GM12891 (cell line): ENCODE results near the gene SLC16A8.
"Not testable (repeated sequence)": the region's sequence is repeated elsewhere in the genome, so short reads cannot be mapped to it uniquely, and the experiment has no call there.

Source experiments
- DNase-seq: peaks from one replicate; pipeline ENCODE4 v3.0.0; 2011; ENCODE audit warnings: low spot score; ENCODE audit not compliant: insufficient read length
- FAIRE-seq: peaks from 2 replicates; lab custom pipeline; 2011; peaks lifted over from hg19 to GRCh38; lab: Jason Lieb, UNC
- PAX5 ChIP-seq: IDR thresholded peaks from 2 replicates; pipeline ENCODE4 v1.6.1; 2011; ENCODE audit warnings: low read length, moderate library complexity, mild to moderate bottlenecking; ENCODE audit not compliant: insufficient read depth, severe bottlenecking
- POLR2A ChIP-seq: IDR thresholded peaks from 2 replicates; pipeline ENCODE4 v1.6.1; 2011; ENCODE audit warnings: low read depth, low read length, control low read depth
- POLR2AphosphoS5 ChIP-seq: IDR thresholded peaks from 2 replicates; pipeline ENCODE4 v1.6.1; 2011; ENCODE audit warnings: low read depth, low read length, control low read depth
- POU2F2 ChIP-seq: IDR thresholded peaks from 2 replicates; pipeline ENCODE4 v1.6.1; 2011; ENCODE audit warnings: low read depth, mild to moderate bottlenecking, control low read depth, low read length, moderate library complexity
- SPI1 ChIP-seq: IDR thresholded peaks from 2 replicates; pipeline ENCODE4 v1.6.1; 2011; ENCODE audit warnings: low read depth, low read length, control low read depth
- TAF1 ChIP-seq: IDR thresholded peaks from 2 replicates; pipeline ENCODE4 v1.6.1; 2011; ENCODE audit warnings: low read depth, low read length, control low read depth

The SLC16A8 gene

DNA sequence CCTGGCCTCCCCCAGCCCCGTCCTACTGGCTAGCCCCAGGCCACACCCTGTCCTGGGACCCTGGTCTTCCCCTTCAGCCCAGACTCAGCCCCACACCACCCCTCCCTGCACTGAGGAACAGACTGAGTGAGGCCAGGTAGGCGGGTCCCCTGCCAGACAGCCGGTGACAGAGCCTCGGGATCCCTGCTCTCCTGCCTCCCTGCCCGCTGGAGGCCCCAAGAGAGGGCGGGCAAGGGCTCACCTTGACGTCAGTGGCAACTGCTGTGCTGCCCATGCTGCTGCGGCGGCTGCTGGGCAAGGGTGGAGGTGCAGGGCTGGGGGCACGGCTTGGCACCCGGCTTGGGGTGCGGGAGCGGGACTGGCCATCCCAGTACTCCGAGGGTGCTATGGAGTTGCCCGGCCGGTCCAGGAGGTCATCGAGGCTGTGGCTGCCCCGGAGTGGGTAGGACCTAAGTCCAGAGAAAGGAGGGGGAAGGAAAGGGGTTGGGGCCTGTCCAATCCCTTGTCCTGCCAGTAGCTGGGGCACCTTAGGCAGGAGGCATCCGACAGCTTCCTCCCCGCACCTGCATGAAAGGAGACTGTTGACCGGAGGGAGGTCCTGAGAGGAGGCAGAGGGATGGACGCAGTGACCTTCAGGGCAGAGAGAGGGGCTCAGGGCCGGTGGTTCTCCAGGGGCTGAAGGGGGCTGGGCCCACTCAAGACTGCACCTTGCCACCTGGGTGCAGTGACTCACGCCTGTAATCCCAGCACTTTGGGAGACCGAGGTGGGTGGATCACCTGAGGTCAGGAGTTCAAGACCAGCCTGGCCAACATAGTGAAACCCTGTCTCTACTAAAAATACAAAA lies 2.2 kb upstream of the SLC16A8 start:
- TF ChIP-seq POU2F2 (no peak), SPI1 (no peak), PAX5 (no peak), POLR2A (no peak), POLR2AphosphoS5 (no peak), TAF1 (no peak)
- no peak for FAIRE-seq
- no peak for DNase-seq

- FAIRE-seq (no peak), DNase-seq (no peak)
- TF ChIP-seq POLR2AphosphoS5 (no peak), POU2F2 (no peak), POLR2A (no peak), SPI1 (no peak), PAX5 (no peak), TAF1 (no peak)
Measured at GRCh38 chr22:38085501-38085900, 1.5 kb upstream of the SLC16A8 start.

GRCh38 chr22:38085056-38085455 lies 1.1 kb upstream of the SLC16A8 start:
- no peak for TF ChIP-seq POLR2A
- no peak for TF ChIP-seq SPI1
- no peak for TF ChIP-seq PAX5
- no peak for TF ChIP-seq POU2F2
- no peak for TF ChIP-seq POLR2AphosphoS5
- TF ChIP-seq TAF1 = no peak
- FAIRE-seq (no peak), DNase-seq (no peak)

- DNase-seq (no peak), FAIRE-seq (no peak)
- TF ChIP-seq SPI1 (no peak), POLR2AphosphoS5 (no peak), POU2F2 (no peak), POLR2A (no peak), PAX5 (no peak), TAF1 (no peak)
Measured at GRCh38 chr22:38082986-38083710, 836 bp downstream of the SLC16A8 start.

DNA sequence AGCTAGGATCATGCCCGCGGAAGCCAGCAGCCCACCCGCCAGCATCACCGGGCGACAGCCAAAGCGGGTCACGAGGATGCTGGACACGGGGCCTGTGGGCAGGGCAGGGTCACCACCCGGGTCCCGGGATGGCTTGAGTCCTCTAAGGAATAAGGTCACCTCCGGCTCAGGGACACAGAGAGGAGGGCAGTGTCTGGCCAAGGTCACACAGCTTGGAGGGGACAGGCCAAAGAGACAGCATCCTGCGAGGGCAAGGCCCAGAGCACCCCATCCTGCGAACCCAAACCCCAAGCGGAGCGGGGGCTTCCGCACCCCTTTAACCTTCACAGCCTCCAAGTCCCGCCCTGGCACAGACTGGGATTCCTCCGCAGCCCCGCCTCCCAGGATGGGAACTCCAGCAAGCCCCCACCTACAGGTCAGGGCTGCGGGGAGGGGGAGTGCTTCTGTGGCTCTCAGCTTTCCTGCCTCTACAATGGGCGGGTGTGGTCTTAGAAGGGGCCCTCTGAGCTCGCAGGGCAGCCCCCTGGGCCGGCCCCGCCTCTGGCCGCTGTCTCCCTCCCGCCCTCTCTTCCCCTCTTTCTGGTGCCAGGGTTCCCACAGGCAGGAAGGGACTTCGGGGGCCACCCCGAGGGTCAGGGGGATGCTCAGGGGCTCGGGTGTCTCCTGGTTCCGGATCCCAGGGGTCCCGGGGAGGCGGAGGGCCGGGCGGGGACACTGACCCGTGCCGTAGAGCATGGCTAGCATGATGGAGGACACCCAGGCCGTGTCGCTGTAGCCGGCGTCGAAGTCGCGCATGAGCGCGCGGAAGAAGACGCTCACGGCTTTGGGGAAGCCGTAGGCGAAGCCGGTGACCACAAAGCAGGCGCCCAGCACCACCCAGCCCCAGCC lies 1.8 kb downstream of the SLC16A8 start:
- FAIRE-seq (peak; percentile 75), DNase-seq (peak; percentile 66)
- peak; percentile 14 for TF ChIP-seq PAX5
- no peak for TF ChIP-seq POLR2A

- no peak for TF ChIP-seq TAF1
- no peak for TF ChIP-seq POU2F2
- TF ChIP-seq PAX5 = no peak
- no peak for TF ChIP-seq SPI1
- TF ChIP-seq POLR2A = no peak
- no peak for TF ChIP-seq POLR2AphosphoS5
- no peak for FAIRE-seq
- no peak for DNase-seq
Measured at GRCh38 chr22:38081636-38081940, 2.4 kb downstream of the SLC16A8 start.

GRCh38 chr22:38080850-38081635 lies 2.9 kb downstream of the SLC16A8 start:
- DNase-seq = no peak
- no peak for FAIRE-seq
- TF ChIP-seq POLR2AphosphoS5 = no peak
- no peak for TF ChIP-seq POU2F2
- TF ChIP-seq PAX5 = no peak
- TF ChIP-seq POLR2A = no peak
- no peak for TF ChIP-seq TAF1
- no peak for TF ChIP-seq SPI1

DNA sequence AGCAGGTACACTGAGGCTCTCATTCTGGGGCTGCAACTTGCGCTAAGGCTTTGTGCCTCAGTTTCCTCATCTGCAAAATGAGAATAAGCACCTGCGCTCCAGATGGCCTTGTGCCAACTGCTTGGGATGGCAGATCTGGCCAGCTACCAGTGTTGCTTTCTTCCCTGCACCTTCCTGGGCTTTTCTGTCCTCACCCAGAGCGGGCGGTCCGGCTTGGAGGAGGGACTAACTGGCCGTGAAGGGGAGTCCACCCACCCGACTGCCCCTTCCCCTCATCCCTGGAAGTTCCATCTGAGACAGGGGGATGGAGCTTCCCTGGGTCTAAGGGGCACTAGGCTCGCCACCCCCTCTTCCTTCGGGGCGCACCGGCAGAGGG lies 3.5 kb downstream of the SLC16A8 start:
- no peak for DNase-seq
- no peak for FAIRE-seq
- TF ChIP-seq POU2F2 = no peak
- TF ChIP-seq PAX5 = no peak
- TF ChIP-seq TAF1 = no peak
- TF ChIP-seq SPI1 = no peak
- TF ChIP-seq POLR2A = no peak
- no peak for TF ChIP-seq POLR2AphosphoS5

- TF ChIP-seq PAX5 = no peak
- TF ChIP-seq POU2F2 = no peak
- TF ChIP-seq SPI1 = no peak
- TF ChIP-seq POLR2AphosphoS5 = no peak
- no peak for TF ChIP-seq TAF1
- TF ChIP-seq POLR2A = no peak
- DNase-seq = no peak
- FAIRE-seq = no peak
Measured at GRCh38 chr22:38079804-38080203, 4.2 kb downstream of the SLC16A8 start.

DNA sequence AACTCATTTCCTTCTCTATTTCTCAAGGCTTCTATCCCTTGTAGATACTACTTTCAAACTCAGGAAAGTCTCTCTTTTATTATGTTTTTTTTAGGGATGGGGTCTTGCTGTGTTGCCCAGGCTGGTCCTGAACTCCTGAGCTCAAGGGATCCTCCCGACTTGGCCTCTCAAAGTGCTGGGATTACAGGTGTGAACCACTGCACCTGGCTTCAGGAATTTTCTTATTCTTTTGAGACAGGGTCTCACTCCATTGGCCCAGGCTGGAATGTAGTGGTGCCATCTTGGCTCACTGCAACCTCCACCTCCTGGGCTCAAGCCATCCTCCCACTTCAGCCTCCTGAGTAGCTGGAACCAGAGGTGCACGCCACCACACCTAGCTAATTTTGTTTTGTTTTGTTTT lies 4.8 kb downstream of the SLC16A8 start:
- FAIRE-seq, DNase-seq: not testable (repeated sequence)
